ENCODE data around the gene MEGF6.

DNA sequence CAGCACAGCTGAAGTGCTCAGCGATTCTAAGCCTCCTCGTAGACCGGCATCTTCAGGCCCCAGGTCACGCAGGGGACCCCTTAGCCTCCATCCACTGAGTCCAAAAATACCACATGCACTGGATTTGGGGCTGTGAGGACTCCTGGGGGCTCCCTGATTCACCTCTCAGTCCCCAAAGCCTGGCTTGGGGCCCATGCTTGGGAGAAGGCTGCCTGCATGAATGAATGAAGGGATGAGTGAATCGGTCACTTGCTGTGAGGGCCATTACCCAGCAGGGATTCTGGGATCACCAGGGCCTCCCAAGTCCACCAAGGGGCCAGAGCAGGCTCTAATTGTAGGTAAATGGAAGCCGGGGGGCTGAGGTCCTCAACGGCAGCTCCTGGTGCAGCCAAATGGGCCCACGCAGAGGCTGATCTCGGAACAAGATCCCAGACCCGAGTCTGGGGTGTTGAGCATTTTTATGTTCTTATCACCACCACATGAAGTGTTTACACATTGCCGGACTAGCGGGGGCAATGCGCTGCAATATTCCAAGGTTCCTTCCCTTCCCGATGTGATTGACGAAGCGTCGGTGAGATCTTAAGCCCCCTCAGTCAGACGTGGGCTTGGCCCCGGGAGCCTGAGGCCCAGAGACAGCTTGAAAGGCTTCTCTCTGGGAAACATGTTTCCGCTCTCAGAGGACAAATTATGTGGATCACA, 170.4 kb downstream of the MEGF6 start:
- TF ChIP-seq CREB5 (CRISPR knock-in tag; IDR thresholded peaks at IDR 0.05; ENCODE audit: low read depth) (no peak), SNAI2 (CRISPR knock-in tag; IDR thresholded peaks at IDR 0.05) (no peak), OSR1 (CRISPR knock-in tag; IDR thresholded peaks at IDR 0.05) (no peak), PPARA (CRISPR knock-in tag; IDR thresholded peaks at IDR 0.05; ENCODE audit: borderline replicate concordance) (no peak), ZFP3 (CRISPR knock-in tag; IDR thresholded peaks at IDR 0.05) (no peak), GLIS3 (CRISPR knock-in tag; IDR thresholded peaks at IDR 0.05) (no peak), ARNTL (CRISPR knock-in tag; IDR thresholded peaks at IDR 0.05; ENCODE audit: borderline replicate concordance, low read depth) (no peak), TOX (CRISPR knock-in tag; IDR thresholded peaks at IDR 0.05; ENCODE audit: borderline replicate concordance) (no peak), ZC3H10 (CRISPR knock-in tag; IDR thresholded peaks at IDR 0.05) (no peak)
- TF ChIP-seq, protein P1, sequence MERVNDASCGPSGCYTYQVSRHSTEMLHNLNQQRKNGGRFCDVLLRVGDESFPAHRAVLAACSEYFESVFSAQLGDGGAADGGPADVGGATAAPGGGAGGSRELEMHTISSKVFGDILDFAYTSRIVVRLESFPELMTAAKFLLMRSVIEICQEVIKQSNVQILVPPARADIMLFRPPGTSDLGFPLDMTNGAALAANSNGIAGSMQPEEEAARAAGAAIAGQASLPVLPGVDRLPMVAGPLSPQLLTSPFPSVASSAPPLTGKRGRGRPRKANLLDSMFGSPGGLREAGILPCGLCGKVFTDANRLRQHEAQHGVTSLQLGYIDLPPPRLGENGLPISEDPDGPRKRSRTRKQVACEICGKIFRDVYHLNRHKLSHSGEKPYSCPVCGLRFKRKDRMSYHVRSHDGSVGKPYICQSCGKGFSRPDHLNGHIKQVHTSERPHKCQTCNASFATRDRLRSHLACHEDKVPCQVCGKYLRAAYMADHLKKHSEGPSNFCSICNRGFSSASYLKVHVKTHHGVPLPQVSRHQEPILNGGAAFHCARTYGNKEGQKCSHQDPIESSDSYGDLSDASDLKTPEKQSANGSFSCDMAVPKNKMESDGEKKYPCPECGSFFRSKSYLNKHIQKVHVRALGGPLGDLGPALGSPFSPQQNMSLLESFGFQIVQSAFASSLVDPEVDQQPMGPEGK (CRISPR knock-in tag; IDR thresholded peaks at IDR 0.05; ENCODE audit: borderline replicate concordance) = no peak
- TF ChIP-seq, protein P2, sequence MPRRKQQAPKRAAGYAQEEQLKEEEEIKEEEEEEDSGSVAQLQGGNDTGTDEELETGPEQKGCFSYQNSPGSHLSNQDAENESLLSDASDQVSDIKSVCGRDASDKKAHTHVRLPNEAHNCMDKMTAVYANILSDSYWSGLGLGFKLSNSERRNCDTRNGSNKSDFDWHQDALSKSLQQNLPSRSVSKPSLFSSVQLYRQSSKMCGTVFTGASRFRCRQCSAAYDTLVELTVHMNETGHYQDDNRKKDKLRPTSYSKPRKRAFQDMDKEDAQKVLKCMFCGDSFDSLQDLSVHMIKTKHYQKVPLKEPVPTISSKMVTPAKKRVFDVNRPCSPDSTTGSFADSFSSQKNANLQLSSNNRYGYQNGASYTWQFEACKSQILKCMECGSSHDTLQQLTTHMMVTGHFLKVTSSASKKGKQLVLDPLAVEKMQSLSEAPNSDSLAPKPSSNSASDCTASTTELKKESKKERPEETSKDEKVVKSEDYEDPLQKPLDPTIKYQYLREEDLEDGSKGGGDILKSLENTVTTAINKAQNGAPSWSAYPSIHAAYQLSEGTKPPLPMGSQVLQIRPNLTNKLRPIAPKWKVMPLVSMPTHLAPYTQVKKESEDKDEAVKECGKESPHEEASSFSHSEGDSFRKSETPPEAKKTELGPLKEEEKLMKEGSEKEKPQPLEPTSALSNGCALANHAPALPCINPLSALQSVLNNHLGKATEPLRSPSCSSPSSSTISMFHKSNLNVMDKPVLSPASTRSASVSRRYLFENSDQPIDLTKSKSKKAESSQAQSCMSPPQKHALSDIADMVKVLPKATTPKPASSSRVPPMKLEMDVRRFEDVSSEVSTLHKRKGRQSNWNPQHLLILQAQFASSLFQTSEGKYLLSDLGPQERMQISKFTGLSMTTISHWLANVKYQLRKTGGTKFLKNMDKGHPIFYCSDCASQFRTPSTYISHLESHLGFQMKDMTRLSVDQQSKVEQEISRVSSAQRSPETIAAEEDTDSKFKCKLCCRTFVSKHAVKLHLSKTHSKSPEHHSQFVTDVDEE (CRISPR knock-in tag; IDR thresholded peaks at IDR 0.05) = no peak

Measured in SK-N-SH treated with all-trans-retinoic acid at 6 μM for 48 hours (cell line).